ENCODE results near the gene TRIM29. TPM values are rescaled to one million over a fixed set of nuclear protein-coding genes. Genes with fewer than 3 reads are reported as not detected.

Gene TRIM29
- total RNA-seq, 1 donor from 2014 or later: not detected

DNA sequence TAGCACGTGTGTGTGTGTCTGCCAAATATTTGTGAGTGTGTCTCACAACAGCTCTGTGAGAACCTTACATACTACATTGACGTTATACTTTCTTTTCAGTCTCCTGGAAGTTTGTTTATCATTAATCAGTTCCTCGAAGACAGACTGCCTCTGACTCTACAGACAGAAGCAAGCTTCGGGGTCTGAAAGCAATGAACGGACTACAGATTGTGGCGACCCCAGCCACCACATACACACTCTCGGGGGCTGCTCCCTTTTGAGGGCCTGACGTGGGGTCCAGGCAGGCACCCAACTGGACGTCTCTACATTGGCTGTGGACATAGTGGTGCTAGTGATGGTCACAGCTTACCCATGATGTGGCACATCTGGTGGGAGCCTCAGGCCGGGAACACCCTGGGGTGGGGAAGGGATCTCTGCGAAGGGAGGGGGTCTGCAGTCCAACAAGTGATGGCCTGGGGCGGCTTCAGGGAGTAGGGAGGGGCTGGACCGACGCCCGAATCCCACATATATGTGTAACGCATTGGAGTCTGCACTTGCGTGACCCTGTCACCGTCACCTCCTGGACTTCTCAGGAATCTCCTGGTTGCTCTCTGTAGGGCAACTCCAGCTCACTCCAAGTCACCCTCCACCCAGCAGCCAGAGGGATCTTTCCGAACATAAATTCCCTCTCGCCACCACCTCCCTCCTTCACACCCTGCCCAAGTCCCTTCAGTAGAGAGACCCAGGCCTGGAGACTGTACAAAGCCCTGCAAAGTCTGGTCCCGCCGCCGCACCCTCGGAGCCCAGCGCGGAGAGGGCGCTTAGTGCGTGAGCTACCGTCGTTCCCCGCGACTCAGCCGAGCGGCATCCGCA is 30.4 kb upstream of the TRIM29 start:
- Mint-ChIP-seq H3K27me3 (ENCODE audit: unreplicated experiment) (peaks cover 21% of the 10 kb centered on the region), H3K9me3 (ENCODE audit: unreplicated experiment) (peaks cover 5% of the 10 kb centered on the region), H3K4me1 (ENCODE audit: unreplicated experiment) (no peaks in the 10 kb centered on the region), H3K4me3 (ENCODE audit: unreplicated experiment) (peak overlapping the region; percentile 79), H3K27ac (ENCODE audit: unreplicated experiment) (no peak overlapping the region), H3K36me3 (ENCODE audit: low read depth, unreplicated experiment) (peaks cover 3% of the 10 kb centered on the region)
- TF ChIP-seq, protein P1, sequence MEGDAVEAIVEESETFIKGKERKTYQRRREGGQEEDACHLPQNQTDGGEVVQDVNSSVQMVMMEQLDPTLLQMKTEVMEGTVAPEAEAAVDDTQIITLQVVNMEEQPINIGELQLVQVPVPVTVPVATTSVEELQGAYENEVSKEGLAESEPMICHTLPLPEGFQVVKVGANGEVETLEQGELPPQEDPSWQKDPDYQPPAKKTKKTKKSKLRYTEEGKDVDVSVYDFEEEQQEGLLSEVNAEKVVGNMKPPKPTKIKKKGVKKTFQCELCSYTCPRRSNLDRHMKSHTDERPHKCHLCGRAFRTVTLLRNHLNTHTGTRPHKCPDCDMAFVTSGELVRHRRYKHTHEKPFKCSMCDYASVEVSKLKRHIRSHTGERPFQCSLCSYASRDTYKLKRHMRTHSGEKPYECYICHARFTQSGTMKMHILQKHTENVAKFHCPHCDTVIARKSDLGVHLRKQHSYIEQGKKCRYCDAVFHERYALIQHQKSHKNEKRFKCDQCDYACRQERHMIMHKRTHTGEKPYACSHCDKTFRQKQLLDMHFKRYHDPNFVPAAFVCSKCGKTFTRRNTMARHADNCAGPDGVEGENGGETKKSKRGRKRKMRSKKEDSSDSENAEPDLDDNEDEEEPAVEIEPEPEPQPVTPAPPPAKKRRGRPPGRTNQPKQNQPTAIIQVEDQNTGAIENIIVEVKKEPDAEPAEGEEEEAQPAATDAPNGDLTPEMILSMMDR (IDR thresholded peaks at IDR 0.05; ENCODE audit: unreplicated experiment): no peak
- DNase-seq (ENCODE audit: low spot score): no peak

DNA sequence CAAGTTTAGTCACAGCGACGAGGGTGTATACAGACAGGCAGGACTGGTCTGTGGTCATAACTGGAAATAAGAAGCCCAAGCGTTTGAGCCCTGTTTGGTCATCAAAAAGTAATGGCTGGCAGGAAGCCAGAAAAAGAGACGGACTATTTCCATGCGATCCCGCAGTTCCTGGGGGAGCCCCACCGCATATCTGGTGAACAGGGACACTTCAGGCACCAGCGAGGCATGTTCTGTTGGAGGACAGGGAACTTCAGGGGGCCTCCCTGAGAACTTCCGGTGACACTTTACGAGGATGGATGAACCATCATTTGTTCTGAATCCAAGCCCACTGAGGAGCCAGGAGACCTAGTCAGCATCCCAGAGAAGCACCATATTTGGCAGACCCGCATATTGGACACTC is 29.7 kb upstream of the TRIM29 start:
- peaks cover 5% of the 10 kb centered on the region for H3K9me3 Mint-ChIP-seq (ENCODE audit: unreplicated experiment)
- H3K4me1 Mint-ChIP-seq (ENCODE audit: unreplicated experiment): no peaks in the 10 kb centered on the region
- H3K36me3 Mint-ChIP-seq (ENCODE audit: low read depth, unreplicated experiment): peaks cover 3% of the 10 kb centered on the region
- peaks cover 21% of the 10 kb centered on the region for H3K27me3 Mint-ChIP-seq (ENCODE audit: unreplicated experiment)
- no peak overlapping the region for H3K27ac Mint-ChIP-seq (ENCODE audit: unreplicated experiment)
- DNase-seq (ENCODE audit: low spot score): no peak
- H3K4me3 Mint-ChIP-seq (ENCODE audit: unreplicated experiment): no peak overlapping the region
- TF ChIP-seq, protein P1 (IDR thresholded peaks at IDR 0.05; ENCODE audit: unreplicated experiment): no peak

DNA sequence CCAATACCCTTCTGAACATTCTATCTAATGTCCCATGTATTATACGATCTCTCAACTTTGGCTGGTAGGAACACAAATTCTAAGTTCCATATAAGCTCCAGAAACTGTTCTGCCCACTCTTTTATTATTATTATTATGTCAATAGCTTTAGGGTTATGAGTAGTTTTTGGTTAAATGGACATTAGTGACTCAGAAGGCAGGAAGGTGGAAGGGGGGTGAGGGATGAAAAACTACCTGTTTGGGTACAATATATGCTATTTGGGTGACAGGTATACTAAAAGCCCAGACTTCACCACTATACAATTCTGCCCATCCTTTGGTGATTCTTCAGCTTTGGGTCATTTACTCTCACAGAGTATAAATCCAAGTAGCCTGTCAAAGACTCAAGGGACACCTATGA is 22.5 kb upstream of the TRIM29 start:
- no peaks in the 10 kb centered on the region for H3K4me1 Mint-ChIP-seq (ENCODE audit: unreplicated experiment)
- no peak overlapping the region for H3K27ac Mint-ChIP-seq (ENCODE audit: unreplicated experiment)
- H3K27me3 Mint-ChIP-seq (ENCODE audit: unreplicated experiment): no peaks in the 10 kb centered on the region
- H3K9me3 Mint-ChIP-seq (ENCODE audit: unreplicated experiment): peaks cover 5% of the 10 kb centered on the region
- no peak overlapping the region for H3K4me3 Mint-ChIP-seq (ENCODE audit: unreplicated experiment)
- TF ChIP-seq, protein P1 (IDR thresholded peaks at IDR 0.05; ENCODE audit: unreplicated experiment): no peak
- no peaks in the 10 kb centered on the region for H3K36me3 Mint-ChIP-seq (ENCODE audit: low read depth, unreplicated experiment)
- no peak for DNase-seq (ENCODE audit: low spot score)

DNA sequence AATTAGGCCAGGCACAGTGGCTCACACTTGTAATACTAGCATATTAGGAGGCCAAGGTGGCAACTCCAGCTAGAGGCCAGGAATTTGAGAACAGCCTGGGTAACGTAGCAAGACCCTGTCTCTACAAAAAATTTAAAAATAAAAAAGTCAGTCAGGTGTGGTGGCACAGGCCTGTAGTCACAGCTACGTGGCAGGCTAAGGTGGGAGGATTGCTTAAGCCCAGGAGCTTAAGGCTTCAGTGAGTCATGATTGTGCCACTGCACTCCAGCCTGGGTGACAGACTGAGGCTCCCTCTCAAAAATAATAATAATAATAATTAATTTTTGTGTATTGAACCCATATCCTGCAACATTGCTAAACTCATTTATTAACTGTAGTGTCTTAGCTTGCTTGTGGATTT is 15.3 kb upstream of the TRIM29 start:
- Mint-ChIP-seq H3K36me3 (ENCODE audit: low read depth, unreplicated experiment) (no peaks in the 10 kb centered on the region), H3K27ac (ENCODE audit: unreplicated experiment) (no peak overlapping the region)
- DNase-seq (ENCODE audit: low spot score): no peak

DNA sequence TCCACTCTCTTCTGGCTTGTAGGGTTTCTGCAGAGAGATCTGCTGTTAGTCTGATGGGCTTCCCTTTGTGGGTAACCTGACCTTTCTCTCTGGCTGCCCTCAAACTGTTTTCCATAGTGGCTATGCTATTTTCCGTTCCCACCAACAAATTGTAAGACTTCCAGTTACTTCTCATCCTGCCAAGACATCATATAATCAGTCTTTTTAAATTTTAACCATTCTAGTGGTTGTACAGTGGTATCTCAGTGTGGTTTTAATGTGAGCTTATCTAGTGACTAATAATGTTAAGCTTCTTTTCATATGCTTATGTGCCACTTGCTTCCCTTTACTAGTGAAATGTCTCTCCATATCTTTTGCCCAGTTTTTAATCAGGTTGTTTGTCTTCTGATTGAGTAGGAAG is 13.6 kb upstream of the TRIM29 start:
- DNase-seq (ENCODE audit: low spot score): no peak
- H3K4me3 Mint-ChIP-seq (ENCODE audit: unreplicated experiment): no peak overlapping the region
- TF ChIP-seq, protein P1 (IDR thresholded peaks at IDR 0.05; ENCODE audit: unreplicated experiment): no peak
- H3K27ac Mint-ChIP-seq (ENCODE audit: unreplicated experiment): no peak overlapping the region
- H3K4me1 Mint-ChIP-seq (ENCODE audit: unreplicated experiment): no peaks in the 10 kb centered on the region
- H3K36me3 Mint-ChIP-seq (ENCODE audit: low read depth, unreplicated experiment): no peaks in the 10 kb centered on the region
- no peaks in the 10 kb centered on the region for H3K9me3 Mint-ChIP-seq (ENCODE audit: unreplicated experiment)
- H3K27me3 Mint-ChIP-seq (ENCODE audit: unreplicated experiment): no peaks in the 10 kb centered on the region

More for the DNA sequence above, 15.3 kb upstream of the TRIM29 start:
- Mint-ChIP-seq H3K4me3 (ENCODE audit: unreplicated experiment) (no peak overlapping the region), H3K9me3 (ENCODE audit: unreplicated experiment) (no peaks in the 10 kb centered on the region), H3K4me1 (ENCODE audit: unreplicated experiment) (no peaks in the 10 kb centered on the region), H3K27me3 (ENCODE audit: unreplicated experiment) (no peaks in the 10 kb centered on the region)
- TF ChIP-seq, protein P1 (IDR thresholded peaks at IDR 0.05; ENCODE audit: unreplicated experiment): no peak

Data from endothelial cell (in vitro differentiated cells).